Thyroid gland (tissue), 4 donors: ENCODE results near the gene TPH2.

ENCODE experiments used
- CTCF ChIP-seq, 6 experiments: fragments of 200-600 bp in 3 of 6; fragments of 450-650 bp in 3 of 6; sonication (generic) in 3 of 6; IDR thresholded peaks; one replicate each; pipeline ENCODE4 v1.5.1; 2016 to 2019; ENCODE audit warnings: antibody characterized with exemption in 6 of 6, mild to moderate bottlenecking in 2 of 6, inconsistent platforms in 1 of 6, moderate library complexity in 1 of 6
- POLR2A ChIP-seq, 2 donors: fragments of 450-650 bp; IDR thresholded peaks; one replicate each; pipeline ENCODE4 v1.6.1; 2017; ENCODE audit warnings: antibody characterized with exemption in 2 of 2, mild to moderate bottlenecking in 2 of 2, moderate library complexity in 1 of 2

- TF ChIP-seq CTCF (IDR thresholded peaks at IDR 0.05), result no peak
- no peak for TF ChIP-seq POLR2A (IDR thresholded peaks at IDR 0.05)
Observed at GRCh38 chr12:71994715-71995114, 56.1 kb downstream of the TPH2 start.
